TTC549 (cell line): Measurements from ENCODE around the gene ITGA4.
"Not testable (repeated sequence)": the region's sequence is repeated elsewhere in the genome, so short reads cannot be mapped to it uniquely, and the experiment has no call there.

Source experiments
- FAIRE-seq: peaks from 2 replicates; lab custom pipeline; 2012; peaks lifted over from hg19 to GRCh38; lab: Jason Lieb, UNC

ITGA4 gene

GRCh38 chr2:181457121-181457740, at the start of gene ITGA4:
TSS of gene ITGA4 (plus strand) at chr2:181457386. CDS start at chr2:181457655, 269 bp downstream.
- no peak for FAIRE-seq

- FAIRE-seq, result no peak
Observed at GRCh38 chr2:181408861-181409260, 48.3 kb upstream of the ITGA4 start.

GRCh38 chr2:181411105-181411849, 45.9 kb upstream of the ITGA4 start:
- no peak for FAIRE-seq

GRCh38 chr2:181419129-181419855, 37.9 kb upstream of the ITGA4 start:
- no peak for FAIRE-seq

GRCh38 chr2:181420259-181421130, 36.7 kb upstream of the ITGA4 start:
- FAIRE-seq, result no peak

GRCh38 chr2:181421131-181421458, 36.1 kb upstream of the ITGA4 start:
- no peak for FAIRE-seq

GRCh38 chr2:181421464-181421863, 35.7 kb upstream of the ITGA4 start:
- no peak for FAIRE-seq

- no peak for FAIRE-seq
Observed at GRCh38 chr2:181426672-181427071, 30.5 kb upstream of the ITGA4 start.

GRCh38 chr2:181430406-181431118, 26.6 kb upstream of the ITGA4 start:
- FAIRE-seq, result no peak

GRCh38 chr2:181431674-181432073, 25.5 kb upstream of the ITGA4 start:
- no peak for FAIRE-seq

- no peak for FAIRE-seq
Observed at GRCh38 chr2:181438261-181438660, 18.9 kb upstream of the ITGA4 start.

GRCh38 chr2:181440344-181440743, 16.8 kb upstream of the ITGA4 start:
- FAIRE-seq, result no peak

GRCh38 chr2:181440919-181441318, 16.3 kb upstream of the ITGA4 start:
- no peak for FAIRE-seq

- no peak for FAIRE-seq
Observed at GRCh38 chr2:181441670-181442069, 15.5 kb upstream of the ITGA4 start.

- FAIRE-seq, result no peak
Observed at GRCh38 chr2:181444654-181445053, 12.5 kb upstream of the ITGA4 start.

GRCh38 chr2:181446985-181447384, 10.2 kb upstream of the ITGA4 start:
- no peak for FAIRE-seq

- FAIRE-seq, result not testable (repeated sequence)
Observed at GRCh38 chr2:181449278-181449677, 7.9 kb upstream of the ITGA4 start.

- FAIRE-seq, result no peak
Observed at GRCh38 chr2:181454686-181455450, 2.3 kb upstream of the ITGA4 start.

- FAIRE-seq, result no peak
Observed at GRCh38 chr2:181456660-181457120, 496 bp upstream of the ITGA4 start.

GRCh38 chr2:181457741-181458425, 697 bp downstream of the ITGA4 start:
- no peak for FAIRE-seq
